ENCODE results near the gene CCHCR1.

- TF ChIP-seq EZH2 (IDR thresholded peaks at IDR 0.05; ENCODE audit: low read depth, unreplicated experiment) (no peak), CTCF (conservative IDR thresholded peaks at IDR 0.05; ENCODE audit: low read depth in 2 of 2) (no peak), ETS1 (IDR thresholded peaks at IDR 0.05) (no peak), POLR2AphosphoS5 (IDR thresholded peaks at IDR 0.05; ENCODE audit: low read depth) (no peak), CREB1 (CRISPR knock-in tag; IDR thresholded peaks at IDR 0.05; ENCODE audit: low read depth) (no peak), EZH2phosphoT487 (IDR thresholded peaks at IDR 0.05; ENCODE audit: unreplicated experiment) (no peak), REST (IDR thresholded peaks at IDR 0.05; ENCODE audit: unreplicated experiment) (no peak), ZNF331 (CRISPR knock-in tag; IDR thresholded peaks at IDR 0.05; ENCODE audit: low read depth) (no peak), ZNF462 (CRISPR knock-in tag; IDR thresholded peaks at IDR 0.05) (no peak), JUNB (IDR thresholded peaks at IDR 0.05; ENCODE audit: unreplicated experiment) (no peak), NANOG (IDR thresholded peaks at IDR 0.05; ENCODE audit: borderline replicate concordance) (no peak)
Observed at GRCh38 chr6:31113861-31114540, 43.6 kb downstream of the CCHCR1 start.
